Measurements from ENCODE around the gene STIP1. TPM values are rescaled to one million over a fixed set of nuclear protein-coding genes. Genes with fewer than 3 reads are reported as not detected.

The STIP1 gene
- polyA plus RNA-seq, 1 experiment: 139 TPM

GRCh38 chr11:64152841-64153691, 32.9 kb upstream of the STIP1 start:
- no peak overlapping the region for H3K4me3 ChIP-seq (ENCODE audit: low read depth, low read length)
- H3K36me3 ChIP-seq (ENCODE audit: control insufficient read depth, insufficient read depth, low read length): no peaks in the 10 kb centered on the region; the same call in none of the 2 replicates
- CTCF ChIA-PET: interaction anchor here (0.7 to 10.3 kb wide), 24 partner anchors 9 to 374 kb away, joined by 3 to 239 read pairs (median 4); partner anchors contain the start of genes COX8A and MACROD1
- DNase-seq (ENCODE audit: low read depth): no peak
- no peaks in the 10 kb centered on the region for H3K27me3 ChIP-seq (ENCODE audit: control insufficient read depth, insufficient read depth, low read length)
- POLR2A ChIA-PET: no interaction called here
- peak; percentile 96 for TF ChIP-seq CTCF (IDR thresholded peaks at IDR 0.05; ENCODE audit: insufficient read depth, low read depth, low read length)

- no peak for TF ChIP-seq CTCF (IDR thresholded peaks at IDR 0.05; ENCODE audit: insufficient read depth, low read depth, low read length)
- CTCF ChIA-PET: interaction anchor here (0.8 to 10.3 kb wide), 15 partner anchors 9 to 375 kb away, joined by 3 to 239 read pairs (median 4); partner anchors contain the start of gene MACROD1
- no peak for DNase-seq (ENCODE audit: low read depth)
- Histone ChIP-seq H3K36me3 (ENCODE audit: control insufficient read depth, insufficient read depth, low read length) (no peaks in the 10 kb centered on the region; the same call in none of the 2 replicates), H3K4me3 (ENCODE audit: low read depth, low read length) (no peak overlapping the region), H3K27me3 (ENCODE audit: control insufficient read depth, insufficient read depth, low read length) (no peaks in the 10 kb centered on the region)
- POLR2A ChIA-PET: no interaction called here
Observed at GRCh38 chr11:64153812-64154211, 32.2 kb upstream of the STIP1 start.

GRCh38 chr11:64156235-64157011, 29.5 kb upstream of the STIP1 start:
- ChIA-PET POLR2A (no interaction called here), CTCF (interaction anchor here (0.6 to 2.0 kb wide), 3 partner anchors 8 to 347 kb away, joined by 5 to 7 read pairs (median 6); no protein-coding TSS in a partner anchor)
- no peak for DNase-seq (ENCODE audit: low read depth)
- H3K27me3 ChIP-seq (ENCODE audit: control insufficient read depth, insufficient read depth, low read length): no peaks in the 10 kb centered on the region
- no peak for TF ChIP-seq CTCF (IDR thresholded peaks at IDR 0.05; ENCODE audit: insufficient read depth, low read depth, low read length)
- no peaks in the 10 kb centered on the region; the same call in none of the 2 replicates for H3K36me3 ChIP-seq (ENCODE audit: control insufficient read depth, insufficient read depth, low read length)
- no peak overlapping the region for H3K4me3 ChIP-seq (ENCODE audit: low read depth, low read length)

GRCh38 chr11:64157631-64158394, 28.2 kb upstream of the STIP1 start:
- DNase-seq (ENCODE audit: low read depth): no peak
- POLR2A ChIA-PET: no interaction called here
- Histone ChIP-seq H3K36me3 (ENCODE audit: control insufficient read depth, insufficient read depth, low read length) (no peaks in the 10 kb centered on the region; the same call in 1 of the 2 replicates), H3K4me3 (ENCODE audit: low read depth, low read length) (no peak overlapping the region), H3K27me3 (ENCODE audit: control insufficient read depth, insufficient read depth, low read length) (no peaks in the 10 kb centered on the region)
- TF ChIP-seq CTCF (IDR thresholded peaks at IDR 0.05; ENCODE audit: insufficient read depth, low read depth, low read length): no peak
- CTCF ChIA-PET: interaction anchor here (1.3 to 2.0 kb wide), 2 partner anchors 9 to 157 kb away, joined by 6 to 7 read pairs; no protein-coding TSS in a partner anchor
